ENCODE measurements around the gene STAB2. TPM values are rescaled to one million over a fixed set of nuclear protein-coding genes. Genes with fewer than 3 reads are reported as not detected.

Gene STAB2
- total RNA-seq, 1 experiment from 2014 or later, result not detected

GRCh38 chr12:103774977-103775560, 188.0 kb downstream of the STAB2 start:
- H3K4me2 ChIP-seq (ENCODE audit: low read depth, low read length, poor library complexity, severe bottlenecking), result no peak overlapping the region
- H2AFZ ChIP-seq (ENCODE audit: low read length), result no peak overlapping the region
- H3K4me3 ChIP-seq (ENCODE audit: low read length), result no peak overlapping the region
- H3K27me3 ChIP-seq (ENCODE audit: low read length), result no peaks in the 10 kb centered on the region
- no peaks in the 10 kb centered on the region for H3K4me1 ChIP-seq (ENCODE audit: low read length)
- no peak overlapping the region for H3K9ac ChIP-seq (ENCODE audit: low read length)
- H4K20me1 ChIP-seq (ENCODE audit: insufficient read depth, low read depth, low read length), result no peaks in the 10 kb centered on the region
- no peak overlapping the region for H3K27ac ChIP-seq (ENCODE audit: low read length)
- no peaks in the 10 kb centered on the region for H3K9me2 ChIP-seq (replicated peaks; ENCODE audit: insufficient read depth, low read length)
- H3K79me2 ChIP-seq (ENCODE audit: low read length), result no peaks in the 10 kb centered on the region
- no peak for DNase-seq
- H3K9me3 ChIP-seq (ENCODE audit: low read length), result no peaks in the 10 kb centered on the region
- H3K36me3 ChIP-seq (ENCODE audit: insufficient read depth, low read length), result no peaks in the 10 kb centered on the region

- H3K9ac ChIP-seq (ENCODE audit: low read length), result no peak overlapping the region
- no peaks in the 10 kb centered on the region for H4K20me1 ChIP-seq (ENCODE audit: insufficient read depth, low read depth, low read length)
- H3K27ac ChIP-seq (ENCODE audit: low read length), result no peak overlapping the region
- H3K4me3 ChIP-seq (ENCODE audit: low read length), result no peak overlapping the region
- no peak for DNase-seq
- no peaks in the 10 kb centered on the region for H3K9me3 ChIP-seq (ENCODE audit: low read length)
- no peaks in the 10 kb centered on the region for H3K4me1 ChIP-seq (ENCODE audit: low read length)
- no peaks in the 10 kb centered on the region for H3K9me2 ChIP-seq (replicated peaks; ENCODE audit: insufficient read depth, low read length)
- H2AFZ ChIP-seq (ENCODE audit: low read length), result no peak overlapping the region
- H3K4me2 ChIP-seq (ENCODE audit: low read depth, low read length, poor library complexity, severe bottlenecking), result no peak overlapping the region
- no peaks in the 10 kb centered on the region for H3K36me3 ChIP-seq (ENCODE audit: insufficient read depth, low read length)
- no peaks in the 10 kb centered on the region for H3K27me3 ChIP-seq (ENCODE audit: low read length)
- no peaks in the 10 kb centered on the region for H3K79me2 ChIP-seq (ENCODE audit: low read length)
These were observed 191.7 kb downstream of the STAB2 start for GRCh38 chr12:103778781-103779180.

GRCh38 chr12:103779410-103780092, 192.5 kb downstream of the STAB2 start:
- Histone ChIP-seq H3K9me3 (ENCODE audit: low read length) (no peaks in the 10 kb centered on the region), H3K9ac (ENCODE audit: low read length) (no peak overlapping the region), H3K27me3 (ENCODE audit: low read length) (no peaks in the 10 kb centered on the region), H3K4me2 (ENCODE audit: low read depth, low read length, poor library complexity, severe bottlenecking) (no peak overlapping the region), H3K79me2 (ENCODE audit: low read length) (no peaks in the 10 kb centered on the region), H2AFZ (ENCODE audit: low read length) (no peak overlapping the region), H3K27ac (ENCODE audit: low read length) (no peak overlapping the region), H4K20me1 (ENCODE audit: insufficient read depth, low read depth, low read length) (no peaks in the 10 kb centered on the region), H3K4me1 (ENCODE audit: low read length) (no peaks in the 10 kb centered on the region), H3K36me3 (ENCODE audit: insufficient read depth, low read length) (no peaks in the 10 kb centered on the region), H3K4me3 (ENCODE audit: low read length) (no peak overlapping the region), H3K9me2 (replicated peaks; ENCODE audit: insufficient read depth, low read length) (no peaks in the 10 kb centered on the region)
- no peak for DNase-seq

DNA sequence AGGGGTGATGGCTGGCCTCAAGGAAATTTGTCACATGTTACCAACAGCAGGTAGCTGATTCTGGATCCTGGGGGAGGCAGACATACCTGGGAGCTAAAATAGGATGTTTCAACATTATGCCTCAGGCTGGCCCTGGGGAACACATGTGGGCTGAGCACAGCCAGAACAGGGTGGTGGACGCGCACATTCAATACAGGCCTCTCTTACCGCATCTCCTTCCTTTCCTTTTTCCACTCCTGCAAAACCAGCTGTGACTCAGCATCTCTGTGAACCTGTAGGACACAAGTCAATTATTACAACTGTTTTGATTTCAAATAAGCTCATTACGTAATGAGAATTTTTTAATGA, 193.0 kb downstream of the STAB2 start:
- no peaks in the 10 kb centered on the region for H3K4me1 ChIP-seq (ENCODE audit: low read length)
- no peak overlapping the region for H3K4me3 ChIP-seq (ENCODE audit: low read length)
- H3K79me2 ChIP-seq (ENCODE audit: low read length), result no peaks in the 10 kb centered on the region
- no peaks in the 10 kb centered on the region for H3K9me3 ChIP-seq (ENCODE audit: low read length)
- H4K20me1 ChIP-seq (ENCODE audit: insufficient read depth, low read depth, low read length), result no peaks in the 10 kb centered on the region
- no peak overlapping the region for H3K9ac ChIP-seq (ENCODE audit: low read length)
- no peak overlapping the region for H3K4me2 ChIP-seq (ENCODE audit: low read depth, low read length, poor library complexity, severe bottlenecking)
- no peak for DNase-seq
- H3K27me3 ChIP-seq (ENCODE audit: low read length), result no peaks in the 10 kb centered on the region
- H3K36me3 ChIP-seq (ENCODE audit: insufficient read depth, low read length), result no peaks in the 10 kb centered on the region
- H3K9me2 ChIP-seq (replicated peaks; ENCODE audit: insufficient read depth, low read length), result no peaks in the 10 kb centered on the region
- H2AFZ ChIP-seq (ENCODE audit: low read length), result no peak overlapping the region
- H3K27ac ChIP-seq (ENCODE audit: low read length), result no peak overlapping the region

DNA sequence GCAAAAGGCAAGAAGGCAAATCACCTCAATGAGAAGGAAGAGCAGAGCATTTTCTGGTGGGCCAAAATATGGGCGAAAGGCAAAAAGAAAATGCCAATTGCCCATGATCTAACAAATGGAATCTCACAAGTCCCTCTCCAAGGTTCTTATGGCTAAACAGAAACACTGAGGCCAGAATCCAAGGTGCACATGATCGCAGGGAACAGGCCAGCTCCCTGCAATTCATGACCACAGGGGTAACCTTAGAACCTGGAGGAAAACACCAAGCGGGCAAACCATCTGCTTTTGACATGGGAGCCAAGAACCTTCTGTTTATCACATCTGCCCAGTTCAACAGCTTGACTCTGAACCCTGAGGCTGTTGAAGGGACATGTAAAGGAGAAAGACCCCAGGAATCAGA, 193.9 kb downstream of the STAB2 start:
- Histone ChIP-seq H3K9ac (ENCODE audit: low read length) (no peak overlapping the region), H3K4me3 (ENCODE audit: low read length) (no peak overlapping the region), H3K79me2 (ENCODE audit: low read length) (no peaks in the 10 kb centered on the region), H3K27ac (ENCODE audit: low read length) (no peak overlapping the region), H2AFZ (ENCODE audit: low read length) (no peak overlapping the region), H3K27me3 (ENCODE audit: low read length) (no peaks in the 10 kb centered on the region), H3K4me2 (ENCODE audit: low read depth, low read length, poor library complexity, severe bottlenecking) (no peak overlapping the region), H4K20me1 (ENCODE audit: insufficient read depth, low read depth, low read length) (no peaks in the 10 kb centered on the region), H3K9me3 (ENCODE audit: low read length) (no peaks in the 10 kb centered on the region), H3K4me1 (ENCODE audit: low read length) (no peaks in the 10 kb centered on the region), H3K9me2 (replicated peaks; ENCODE audit: insufficient read depth, low read length) (no peaks in the 10 kb centered on the region), H3K36me3 (ENCODE audit: insufficient read depth, low read length) (no peaks in the 10 kb centered on the region)
- DNase-seq, result no peak

GRCh38 chr12:103782399-103782798, 195.3 kb downstream of the STAB2 start:
- no peaks in the 10 kb centered on the region for H3K79me2 ChIP-seq (ENCODE audit: low read length)
- H3K9me3 ChIP-seq (ENCODE audit: low read length), result no peaks in the 10 kb centered on the region
- H3K36me3 ChIP-seq (ENCODE audit: insufficient read depth, low read length), result no peaks in the 10 kb centered on the region
- no peak overlapping the region for H3K4me2 ChIP-seq (ENCODE audit: low read depth, low read length, poor library complexity, severe bottlenecking)
- H3K27ac ChIP-seq (ENCODE audit: low read length), result no peak overlapping the region
- no peak for DNase-seq
- no peaks in the 10 kb centered on the region for H3K27me3 ChIP-seq (ENCODE audit: low read length)
- H2AFZ ChIP-seq (ENCODE audit: low read length), result no peak overlapping the region
- no peaks in the 10 kb centered on the region for H3K4me1 ChIP-seq (ENCODE audit: low read length)
- no peak overlapping the region for H3K4me3 ChIP-seq (ENCODE audit: low read length)
- no peak overlapping the region for H3K9ac ChIP-seq (ENCODE audit: low read length)
- H4K20me1 ChIP-seq (ENCODE audit: insufficient read depth, low read depth, low read length), result no peaks in the 10 kb centered on the region
- H3K9me2 ChIP-seq (replicated peaks; ENCODE audit: insufficient read depth, low read length), result no peaks in the 10 kb centered on the region

DNA sequence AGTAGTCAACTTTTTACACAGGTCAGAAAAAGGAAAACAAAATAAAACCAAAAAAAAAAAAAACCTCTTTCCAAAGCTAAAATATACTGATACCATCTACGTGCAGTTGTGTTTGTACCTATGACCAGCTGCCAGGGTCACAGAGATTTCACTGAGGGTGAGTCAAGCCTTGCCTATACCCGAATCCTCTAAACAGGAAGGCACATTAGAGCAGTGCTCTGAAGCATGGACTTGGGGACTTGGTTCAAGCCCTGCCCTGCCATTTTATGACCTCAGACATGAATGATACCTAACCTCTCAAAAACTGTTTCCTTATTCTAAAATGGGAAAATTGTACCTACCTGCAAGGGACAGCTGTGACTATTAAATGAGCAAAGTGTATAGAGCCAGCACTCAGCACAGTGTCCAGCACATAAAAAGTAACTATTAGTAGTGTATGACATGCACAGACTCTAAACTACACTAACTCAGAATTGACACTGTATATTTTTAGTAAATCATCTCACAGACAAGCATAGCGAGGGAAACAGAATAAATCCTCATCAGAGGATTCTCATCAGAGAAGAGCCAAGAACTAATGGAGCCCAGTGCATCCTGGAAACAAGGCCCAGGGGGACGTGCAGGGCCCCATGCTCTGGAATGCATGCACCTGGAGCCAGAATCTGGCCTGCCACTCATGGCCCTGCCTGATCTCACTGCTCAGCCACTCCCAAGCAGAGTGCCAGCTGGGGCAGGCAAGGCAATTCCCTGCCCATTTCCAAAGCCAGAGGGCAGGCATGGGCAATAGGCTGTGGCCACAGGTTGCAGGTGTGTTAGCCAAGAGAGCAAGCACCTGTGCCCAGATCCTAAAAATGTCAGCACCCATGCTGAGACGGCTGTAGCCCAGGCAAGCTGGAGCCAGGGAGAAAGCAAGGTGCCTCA, 196.9 kb downstream of the STAB2 start:
- H3K27ac ChIP-seq (ENCODE audit: low read length), result no peak overlapping the region
- no peaks in the 10 kb centered on the region for H3K79me2 ChIP-seq (ENCODE audit: low read length)
- no peaks in the 10 kb centered on the region for H3K9me3 ChIP-seq (ENCODE audit: low read length)
- H4K20me1 ChIP-seq (ENCODE audit: insufficient read depth, low read depth, low read length), result no peaks in the 10 kb centered on the region
- no peaks in the 10 kb centered on the region for H3K36me3 ChIP-seq (ENCODE audit: insufficient read depth, low read length)
- H3K9me2 ChIP-seq (replicated peaks; ENCODE audit: insufficient read depth, low read length), result no peaks in the 10 kb centered on the region
- DNase-seq, result no peak
- no peak overlapping the region for H3K4me3 ChIP-seq (ENCODE audit: low read length)
- no peaks in the 10 kb centered on the region for H3K27me3 ChIP-seq (ENCODE audit: low read length)
- no peak overlapping the region for H3K4me2 ChIP-seq (ENCODE audit: low read depth, low read length, poor library complexity, severe bottlenecking)
- no peak overlapping the region for H3K9ac ChIP-seq (ENCODE audit: low read length)
- no peaks in the 10 kb centered on the region for H3K4me1 ChIP-seq (ENCODE audit: low read length)
- no peak overlapping the region for H2AFZ ChIP-seq (ENCODE audit: low read length)

GRCh38 chr12:103785243-103786031, 198.4 kb downstream of the STAB2 start:
- Histone ChIP-seq H3K9ac (ENCODE audit: low read length) (no peak overlapping the region), H3K27ac (ENCODE audit: low read length) (no peak overlapping the region), H3K9me3 (ENCODE audit: low read length) (no peaks in the 10 kb centered on the region), H3K4me2 (ENCODE audit: low read depth, low read length, poor library complexity, severe bottlenecking) (no peak overlapping the region), H3K4me1 (ENCODE audit: low read length) (no peaks in the 10 kb centered on the region), H3K9me2 (replicated peaks; ENCODE audit: insufficient read depth, low read length) (no peaks in the 10 kb centered on the region), H3K4me3 (ENCODE audit: low read length) (no peak overlapping the region), H2AFZ (ENCODE audit: low read length) (no peak overlapping the region), H3K36me3 (ENCODE audit: insufficient read depth, low read length) (no peaks in the 10 kb centered on the region), H3K27me3 (ENCODE audit: low read length) (no peaks in the 10 kb centered on the region), H3K79me2 (ENCODE audit: low read length) (no peaks in the 10 kb centered on the region), H4K20me1 (ENCODE audit: insufficient read depth, low read depth, low read length) (no peaks in the 10 kb centered on the region)
- DNase-seq, result no peak

All from Karpas-422 (cell line).